Effector memory CD4-positive, alpha-beta T cell (primary cell): ENCODE results near the gene CHIT1.
"Not testable (repeated sequence)": the region's sequence is repeated elsewhere in the genome, so short reads cannot be mapped to it uniquely, and the experiment has no call there.

Experiments
- DNase-seq, 3 donors: peaks; one replicate each; pipeline ENCODE4 v3.0.0-alpha.2; 2020
- H3K27ac ChIP-seq: 2 replicates; pipeline ENCODE4 v1.7.0; 2013; ENCODE audit warnings: mild to moderate bottlenecking, low read length, moderate library complexity; ENCODE audit not compliant: insufficient read depth, poor library complexity, severe bottlenecking
- H3K27me3 ChIP-seq: replicated peaks from 2 replicates; pipeline ENCODE4 v1.7.0; 2013; ENCODE audit warnings: mild to moderate bottlenecking, low read length; ENCODE audit not compliant: insufficient read depth, control insufficient read depth, poor library complexity, severe bottlenecking
- H3K36me3 ChIP-seq: 2 replicates; pipeline ENCODE4 v1.7.0; 2013; ENCODE audit warnings: mild to moderate bottlenecking, low read length, moderate library complexity; ENCODE audit not compliant: control insufficient read depth, insufficient read depth
- H3K4me1 ChIP-seq: 2 replicates; pipeline ENCODE4 v1.7.0; 2013; ENCODE audit warnings: low read length, mild to moderate bottlenecking; ENCODE audit not compliant: control insufficient read depth, insufficient read depth, poor library complexity, severe bottlenecking
- H3K4me3 ChIP-seq: 2 replicates; pipeline ENCODE4 v1.7.0; 2013; ENCODE audit warnings: low read length, low read depth, mild to moderate bottlenecking; ENCODE audit not compliant: insufficient read depth, poor library complexity, severe bottlenecking
- H3K9me3 ChIP-seq: 2 replicates; pipeline ENCODE4 v1.7.0; 2013; ENCODE audit warnings: mild to moderate bottlenecking, low read length, moderate library complexity; ENCODE audit not compliant: control insufficient read depth

The CHIT1 gene

DNA sequence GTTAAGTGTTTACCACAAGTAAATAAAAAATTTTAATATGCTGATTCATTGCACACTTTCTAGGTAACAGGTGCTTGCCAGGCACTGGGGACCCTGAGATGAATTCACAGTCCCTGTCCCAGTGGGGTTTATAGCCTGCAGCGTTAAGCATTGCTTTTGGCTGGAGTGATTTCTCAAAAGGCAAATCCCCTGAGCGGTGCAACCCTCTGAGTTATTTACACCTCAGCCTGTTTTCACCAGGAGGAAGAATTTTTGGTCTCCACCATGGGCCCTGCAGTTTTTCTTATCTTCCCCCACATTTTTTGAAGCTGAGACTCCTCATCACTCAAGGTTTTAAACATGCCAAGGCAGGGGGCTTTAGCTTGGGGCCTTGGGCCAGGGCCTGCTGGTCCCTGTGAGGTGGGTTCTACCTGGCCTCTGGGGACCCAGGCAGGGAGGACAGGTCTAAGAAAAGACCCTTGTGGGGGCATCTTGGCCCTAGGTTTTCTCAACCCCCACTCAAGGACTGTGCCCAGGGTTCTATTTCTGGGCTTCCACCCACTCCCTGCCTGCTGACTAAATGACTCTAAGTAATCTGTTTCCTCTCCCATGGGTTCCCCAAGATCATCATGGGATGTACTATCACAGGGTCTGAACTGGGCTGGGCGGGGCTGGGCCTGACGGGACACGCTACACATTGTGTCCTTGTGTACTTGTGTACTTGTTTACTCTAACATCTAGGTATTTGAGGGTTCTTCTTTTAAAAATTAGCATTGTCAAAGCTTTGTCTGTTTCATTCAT lies 10.2 kb upstream of the CHIT1 start:
- H3K9me3 ChIP-seq = no peaks in the 10 kb centered on the region
- no peak overlapping the region for H3K27ac ChIP-seq
- H3K27me3 ChIP-seq = no peaks in the 10 kb centered on the region
- H3K36me3 ChIP-seq = no peaks in the 10 kb centered on the region
- H3K4me3 ChIP-seq = no peak overlapping the region
- H3K4me1 ChIP-seq = no peaks in the 10 kb centered on the region
- no peak for DNase-seq

- no peaks in the 10 kb centered on the region for H3K9me3 ChIP-seq
- H3K27ac ChIP-seq = no peak overlapping the region
- no peaks in the 10 kb centered on the region for H3K36me3 ChIP-seq
- no peaks in the 10 kb centered on the region for H3K27me3 ChIP-seq
- no peak overlapping the region for H3K4me3 ChIP-seq
- no peak for DNase-seq
- H3K4me1 ChIP-seq = no peaks in the 10 kb centered on the region
Measured at GRCh38 chr1:203239081-203239480, 9.6 kb upstream of the CHIT1 start.

DNA sequence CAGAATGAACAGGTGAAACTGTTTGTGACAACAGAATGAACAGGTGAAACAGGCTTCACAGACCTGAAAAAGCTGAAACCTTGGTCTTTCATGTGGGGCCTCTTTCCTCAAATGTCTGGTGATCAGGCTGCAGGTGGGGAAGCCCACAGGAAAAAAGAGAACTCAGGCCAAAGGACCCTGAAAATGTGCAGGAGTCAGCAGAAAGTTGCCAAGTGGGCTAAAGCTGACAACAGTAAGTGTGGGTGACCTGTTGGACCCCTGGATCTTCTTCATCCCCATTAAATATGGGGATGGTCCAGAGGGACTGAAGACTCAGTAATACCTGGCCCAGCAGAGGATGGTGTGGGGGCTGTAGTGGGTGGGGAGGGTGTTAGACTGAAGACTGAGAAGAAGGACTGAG lies 9.1 kb upstream of the CHIT1 start:
- Histone ChIP-seq H3K4me3 (no peak overlapping the region), H3K36me3 (no peaks in the 10 kb centered on the region), H3K27me3 (no peaks in the 10 kb centered on the region), H3K9me3 (no peaks in the 10 kb centered on the region), H3K27ac (no peak overlapping the region), H3K4me1 (no peaks in the 10 kb centered on the region)
- no peak for DNase-seq

DNA sequence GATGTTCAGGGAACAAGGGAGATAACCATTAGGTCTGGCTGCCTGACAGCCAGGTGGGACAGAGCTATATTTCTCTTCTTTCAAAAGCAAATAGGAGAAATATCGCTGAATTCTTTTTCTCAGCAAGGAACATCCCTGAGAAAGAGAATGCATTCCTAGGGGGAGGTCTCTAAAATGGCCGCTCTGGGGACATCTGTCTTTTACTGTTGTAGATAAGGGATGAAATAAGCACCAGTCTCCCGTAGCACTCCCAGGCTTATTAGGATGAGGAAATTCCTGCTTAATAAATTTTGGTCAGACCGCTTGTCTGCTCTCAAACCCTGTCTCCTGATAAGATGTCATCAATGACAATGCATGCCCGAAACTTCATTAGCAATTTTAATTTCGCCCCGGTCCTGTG lies 5.4 kb upstream of the CHIT1 start:
- H3K9me3 ChIP-seq, H3K36me3 ChIP-seq, H3K4me1 ChIP-seq, H3K27ac ChIP-seq, DNase-seq, H3K4me3 ChIP-seq, H3K27me3 ChIP-seq: not testable (repeated sequence)

- H3K9me3 ChIP-seq = no peaks in the 10 kb centered on the region
- no peak overlapping the region for H3K27ac ChIP-seq
- DNase-seq = no peak
- H3K27me3 ChIP-seq = no peaks in the 10 kb centered on the region
- H3K4me1 ChIP-seq = no peaks in the 10 kb centered on the region
- H3K36me3 ChIP-seq = no peaks in the 10 kb centered on the region
- no peak overlapping the region for H3K4me3 ChIP-seq
Measured at GRCh38 chr1:203228670-203229069, 803 bp downstream of the CHIT1 start.

DNA sequence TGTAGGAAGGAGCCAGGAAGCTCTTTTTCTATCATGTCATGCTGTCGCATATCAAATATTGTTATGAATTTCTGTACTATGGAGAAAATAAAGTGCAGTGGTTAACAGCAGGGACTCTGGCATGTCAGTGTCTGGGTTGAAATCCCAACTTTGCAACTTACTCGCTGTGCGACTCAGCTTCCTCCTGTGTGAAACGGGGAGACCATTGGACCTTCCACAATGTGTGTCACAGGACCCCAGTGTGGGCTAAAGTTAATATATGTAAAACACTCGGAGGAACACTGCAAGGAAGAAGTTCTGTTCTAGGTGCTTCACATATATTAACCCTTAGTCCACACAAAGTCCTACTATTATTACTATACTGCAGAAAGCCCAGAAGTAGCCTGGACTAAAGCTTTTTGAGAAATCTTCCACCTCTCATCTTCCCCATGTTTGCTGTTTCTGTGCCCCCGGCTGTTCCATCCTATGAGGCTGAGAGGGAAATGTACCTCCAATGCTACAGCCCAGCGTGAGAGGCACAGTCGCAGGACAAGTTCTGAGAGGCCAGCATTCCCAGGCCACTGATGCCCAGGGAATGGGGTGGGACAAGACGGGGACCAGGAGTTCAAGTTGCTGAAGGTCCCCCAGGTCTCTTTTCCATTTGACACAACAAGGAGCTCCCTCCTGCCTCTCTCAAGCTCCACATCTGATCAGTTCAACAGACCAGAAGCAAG lies 1.9 kb downstream of the CHIT1 start:
- no peak for DNase-seq
- no peaks in the 10 kb centered on the region for H3K27me3 ChIP-seq
- no peak overlapping the region for H3K27ac ChIP-seq
- H3K9me3 ChIP-seq = no peaks in the 10 kb centered on the region
- H3K4me1 ChIP-seq = no peaks in the 10 kb centered on the region
- no peak overlapping the region for H3K4me3 ChIP-seq
- no peaks in the 10 kb centered on the region for H3K36me3 ChIP-seq

DNA sequence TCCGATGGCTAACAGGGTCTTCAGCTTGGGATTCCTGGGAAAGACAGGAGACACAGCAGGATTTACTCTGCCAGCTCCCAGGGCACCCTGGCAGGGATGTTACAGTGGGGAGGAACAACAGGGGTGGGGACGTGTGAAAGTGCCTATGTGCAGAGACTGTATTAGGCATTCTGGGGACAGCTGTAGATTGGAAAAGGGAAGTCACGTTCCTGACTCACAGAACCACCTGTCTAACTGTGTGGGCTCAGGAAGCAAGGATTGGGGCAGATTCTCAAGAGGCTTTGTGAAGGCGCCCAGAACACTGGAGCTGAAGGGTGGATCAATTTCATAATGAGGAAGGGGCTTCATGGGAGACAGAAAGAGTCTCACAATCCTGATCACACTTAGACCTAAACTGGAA lies 4.4 kb downstream of the CHIT1 start:
- Histone ChIP-seq H3K9me3 (no peaks in the 10 kb centered on the region), H3K27me3 (no peaks in the 10 kb centered on the region), H3K4me3 (no peak overlapping the region), H3K36me3 (no peaks in the 10 kb centered on the region), H3K27ac (no peak overlapping the region), H3K4me1 (no peaks in the 10 kb centered on the region)
- DNase-seq = no peak

DNA sequence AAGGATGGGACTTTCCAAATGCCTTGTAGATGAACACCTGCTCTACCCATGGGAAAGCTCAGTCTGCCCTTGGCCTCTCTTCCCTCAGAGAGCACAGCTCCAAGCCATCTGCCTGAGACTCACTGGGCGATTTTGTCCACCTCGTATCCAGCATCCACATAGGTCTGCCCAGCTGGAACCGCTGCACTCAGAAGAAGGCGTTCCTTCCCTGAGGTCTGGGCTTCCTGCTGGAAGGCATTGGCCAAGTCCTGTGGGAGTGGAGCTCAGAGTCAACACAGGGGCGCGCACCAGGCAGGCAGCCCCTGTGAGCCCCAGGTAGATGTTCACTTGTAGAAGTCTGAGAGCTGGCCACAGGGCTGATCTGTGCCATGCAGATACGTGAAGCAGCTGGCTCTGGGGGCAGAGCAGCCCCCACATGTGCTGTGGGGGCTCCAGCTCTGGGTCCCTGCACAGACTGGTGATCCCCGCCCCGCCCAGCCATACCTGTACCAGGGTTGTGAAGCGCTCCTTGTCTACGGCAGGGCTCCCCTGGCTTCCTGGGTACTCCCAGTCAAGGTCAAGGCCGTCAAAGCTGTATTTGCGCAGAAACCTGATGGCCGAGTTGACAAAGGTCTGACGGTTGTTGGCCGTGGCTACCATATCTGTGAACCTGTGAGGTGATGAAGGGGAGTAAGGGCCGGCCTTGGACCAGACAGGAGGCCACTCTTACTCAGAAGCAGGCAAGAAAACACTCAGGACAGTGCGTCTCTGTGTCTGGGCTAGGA lies 6.3 kb downstream of the CHIT1 start:
- no peak for DNase-seq
- Histone ChIP-seq H3K36me3 (no peaks in the 10 kb centered on the region), H3K4me1 (no peaks in the 10 kb centered on the region), H3K27ac (no peak overlapping the region), H3K4me3 (no peak overlapping the region), H3K9me3 (no peaks in the 10 kb centered on the region), H3K27me3 (no peaks in the 10 kb centered on the region)

- Histone ChIP-seq H3K36me3 (no peaks in the 10 kb centered on the region), H3K9me3 (no peaks in the 10 kb centered on the region), H3K4me3 (no peak overlapping the region), H3K27me3 (no peaks in the 10 kb centered on the region), H3K4me1 (no peaks in the 10 kb centered on the region), H3K27ac (no peak overlapping the region)
- DNase-seq = no peak
Measured at GRCh38 chr1:203219934-203220333, 9.5 kb downstream of the CHIT1 start.

- DNase-seq = no peak
- Histone ChIP-seq H3K27ac (no peak overlapping the region), H3K4me3 (no peak overlapping the region), H3K9me3 (no peaks in the 10 kb centered on the region), H3K4me1 (no peaks in the 10 kb centered on the region), H3K36me3 (no peaks in the 10 kb centered on the region), H3K27me3 (no peaks in the 10 kb centered on the region)
Measured at GRCh38 chr1:203219171-203219570, 10.3 kb downstream of the CHIT1 start.
